ENCODE data around the gene METAP1D. TPM values are rescaled to one million over a fixed set of nuclear protein-coding genes. Genes with fewer than 3 reads are reported as not detected.

METAP1D gene
- total and polyA plus RNA-seq, 4 donors: 3.3 to 7.1 (median 4.4) TPM

- H3K27ac ChIP-seq (ENCODE audit: low read depth in 1 of 2, low read length in 2 of 2): no peak overlapping the region
- no peaks in the 10 kb centered on the region for H3K36me3 ChIP-seq (ENCODE audit: control insufficient read depth in 4 of 4, insufficient read depth in 3 of 4, low read depth in 1 of 4, low read length in 3 of 4)
- no peak overlapping the region for H3K9ac ChIP-seq (ENCODE audit: low read depth in 1 of 2, low read length in 2 of 2)
- no peak overlapping the region for H3K4me3 ChIP-seq (ENCODE audit: low read depth in 1 of 3, low read length in 3 of 3)
- H3K9me3 ChIP-seq (ENCODE audit: control insufficient read depth in 4 of 4, low read length in 3 of 4): peaks cover 0 to 6% (median 0%) of the 10 kb centered on the region in 4 donors
- TF ChIP-seq ATF3 (IDR thresholded peaks at IDR 0.05): no peak
- TF ChIP-seq HNF4A (conservative IDR thresholded peaks at IDR 0.05): no peak
- TF ChIP-seq YY1 (IDR thresholded peaks at IDR 0.05): no peak
- no peak for TF ChIP-seq JUND (IDR thresholded peaks at IDR 0.05)
- peaks cover 6 to 63% (median 35%) of the 10 kb centered on the region in 4 donors for H3K27me3 ChIP-seq (ENCODE audit: control insufficient read depth in 4 of 4, insufficient read depth in 4 of 4, low read length in 3 of 4)
- 16% methylated on average over 23 of the region's 23 CpGs for WGBS
- DNase-seq (ENCODE audit: low spot score): no peak
- peaks cover 11 to 42% (median 22%) of the 10 kb centered on the region in 4 donors for H3K4me1 ChIP-seq (ENCODE audit: control insufficient read depth in 4 of 4, insufficient read depth in 4 of 4, low read length in 3 of 4)
These were observed 84.1 kb downstream of the METAP1D start for GRCh38 chr2:172083628-172084394.

- Histone ChIP-seq H3K36me3 (ENCODE audit: control insufficient read depth in 4 of 4, insufficient read depth in 3 of 4, low read depth in 1 of 4, low read length in 3 of 4) (no peaks in the 10 kb centered on the region), H3K9ac (ENCODE audit: low read depth in 1 of 2, low read length in 2 of 2) (no peak overlapping the region), H3K27ac (ENCODE audit: low read depth in 1 of 2, low read length in 2 of 2) (no peak overlapping the region), H3K4me1 (ENCODE audit: control insufficient read depth in 4 of 4, insufficient read depth in 4 of 4, low read length in 3 of 4) (peaks cover 11 to 42% (median 22%) of the 10 kb centered on the region in 4 donors), H3K27me3 (ENCODE audit: control insufficient read depth in 4 of 4, insufficient read depth in 4 of 4, low read length in 3 of 4) (peaks cover 5 to 68% (median 32%) of the 10 kb centered on the region in 4 donors), H3K9me3 (ENCODE audit: control insufficient read depth in 4 of 4, low read length in 3 of 4) (peaks cover 0 to 6% (median 0%) of the 10 kb centered on the region in 4 donors), H3K4me3 (ENCODE audit: low read depth in 1 of 3, low read length in 3 of 3) (peak overlapping the region in 1 of 3 donors; percentile 42)
- TF ChIP-seq JUND (IDR thresholded peaks at IDR 0.05) (no peak), REST (IDR thresholded peaks at IDR 0.05) (no peak), MAX (IDR thresholded peaks at IDR 0.05) (no peak), GABPA (IDR thresholded peaks at IDR 0.05 in 1 of 2, conservative IDR thresholded peaks at IDR 0.05 in 1 of 2) (no peak), ATF3 (IDR thresholded peaks at IDR 0.05) (no peak), CTCF (IDR thresholded peaks at IDR 0.05; ENCODE audit: low read depth, low read length, missing input control) (no peak), FOXA1 (IDR thresholded peaks at IDR 0.05) (no peak), HNF4A (conservative IDR thresholded peaks at IDR 0.05) (no peak), RXRA (IDR thresholded peaks at IDR 0.05) (no peak), ZBTB33 (IDR thresholded peaks at IDR 0.05) (no peak), TAF1 (conservative IDR thresholded peaks at IDR 0.05) (no peak), HNF4G (IDR thresholded peaks at IDR 0.05) (no peak), YY1 (IDR thresholded peaks at IDR 0.05) (no peak), RAD21 (IDR thresholded peaks at IDR 0.05) (no peak), FOXA2 (IDR thresholded peaks at IDR 0.05) (no peak), SP1 (IDR thresholded peaks at IDR 0.05) (no peak)
- 11% methylated on average over 17 of the region's 17 CpGs for WGBS
- DNase-seq (ENCODE audit: low spot score): no peak
These were observed 84.6 kb downstream of the METAP1D start for GRCh38 chr2:172084395-172084644.

All from liver (tissue), 9 donors.